Fibroblast of lung (primary cell): ENCODE data around the gene WNK1. TPM values are rescaled to one million over a fixed set of nuclear protein-coding genes. Genes with fewer than 3 reads are reported as not detected.
A peak's percentile ranks its signal among the peaks of the same experiment; 100 is the strongest.

Experiments used
- DNase-seq, 2 donors: peaks; one replicate each; pipeline versions ENCODE4 v3.0.0 to v3.0.0-alpha.2; 2010; ENCODE audit warnings: low read depth in 2 of 2
- H2AFZ ChIP-seq: 2 replicates; pipeline ENCODE4 v1.5.1; 2012; ENCODE audit warnings: low read length, control low read depth, inconsistent platforms
- H3K27ac ChIP-seq: 2 replicates; pipeline ENCODE4 v1.5.1; 2011; ENCODE audit warnings: low read length, control low read depth; ENCODE audit not compliant: insufficient read depth
- H3K27me3 ChIP-seq: 2 replicates; pipeline ENCODE4 v1.5.1; 2011; ENCODE audit warnings: mild to moderate bottlenecking, low read length; ENCODE audit not compliant: control insufficient read depth, insufficient read depth
- H3K36me3 ChIP-seq: 2 replicates; pipeline ENCODE4 v1.5.1; 2011; ENCODE audit warnings: low read length; ENCODE audit not compliant: control insufficient read depth, insufficient read depth
- H3K4me1 ChIP-seq: 2 replicates; pipeline ENCODE4 v1.5.1; 2011; ENCODE audit warnings: low read length; ENCODE audit not compliant: control insufficient read depth, insufficient read depth; ENCODE audit errors: extremely low read depth
- H3K4me2 ChIP-seq: 2 replicates; pipeline ENCODE4 v1.5.1; 2011; ENCODE audit warnings: low read length, control low read depth; ENCODE audit not compliant: insufficient read depth; ENCODE audit errors: extremely low read depth
- H3K4me3 ChIP-seq, 4 experiments: fragments of 200-600 bp in 1 of 4; sonication (generic) in 1 of 4; replicated peaks in 1 of 4; 2 replicates each; pipeline ENCODE4 v1.5.1; 2011 to 2016; ENCODE audit warnings: low read length in 4 of 4, low read depth in 3 of 4, mild to moderate bottlenecking in 3 of 4, control low read depth in 2 of 4, inconsistent platforms in 1 of 4, mixed read lengths in 1 of 4; ENCODE audit not compliant: insufficient read depth in 1 of 4; ENCODE audit errors: control extremely low read depth in 1 of 4
- H3K79me2 ChIP-seq: 2 replicates; pipeline ENCODE4 v1.5.1; 2012; ENCODE audit warnings: mild to moderate bottlenecking, low read length, inconsistent platforms; ENCODE audit not compliant: control insufficient read depth, insufficient read depth
- H3K9ac ChIP-seq: 2 replicates; pipeline ENCODE4 v1.5.1; 2011; ENCODE audit warnings: mild to moderate bottlenecking, low read length, control low read depth; ENCODE audit not compliant: insufficient read depth
- H3K9me3 ChIP-seq: 2 replicates; pipeline ENCODE4 v1.5.1; 2012; ENCODE audit warnings: low read depth, low read length; ENCODE audit not compliant: control insufficient read depth, insufficient read depth
- H4K20me1 ChIP-seq: 2 replicates; pipeline ENCODE4 v1.5.1; 2011; ENCODE audit warnings: low read length; ENCODE audit not compliant: control insufficient read depth, insufficient read depth; ENCODE audit errors: extremely low read depth
- CTCF ChIP-seq, 2 donors: IDR thresholded peaks in 1 of 2; conservative IDR thresholded peaks in 1 of 2; 1 replicate in 1 of 2; 2 replicates in 1 of 2; pipeline ENCODE4 v1.5.1; 2011 to 2012; ENCODE audit warnings: low read length in 2 of 2, control low read depth in 1 of 2, inconsistent platforms in 1 of 2, low read depth in 1 of 2, mild to moderate bottlenecking in 1 of 2
- EZH2 ChIP-seq: IDR thresholded peaks from 2 replicates; pipeline ENCODE4 v1.5.1; 2012; ENCODE audit warnings: low read length, control low read depth, mild to moderate bottlenecking; ENCODE audit errors: missing control alignments
- polyA plus RNA-seq, 2 donors: library from polyadenylated mRNA; depleted of rRNA in 1 of 2; stranded (reverse) in 1 of 2; unstranded in 1 of 2; fragments of >200 nt; gene quantifications; 2 replicates each; pipeline ENCODE4 v1.2.1, GENCODE V29; 2011 to 2012; ENCODE audit warnings: missing spikeins in 1 of 2
- total RNA-seq: library from RNA; depleted of rRNA; stranded (reverse); fragments of >200 nt; gene quantifications from 2 replicates; pipeline ENCODE4 v1.2.1, GENCODE V29; 2014

The WNK1 gene
- total and polyA plus RNA-seq, 2 donors (not counting 1 experiment from before 2014, with no cell fraction given), result 38.5 to 130 TPM

- no peaks in the 10 kb centered on the region for H3K27me3 ChIP-seq
- peak overlapping the region; percentile 73 to 94 (median 86) for H3K4me3 ChIP-seq
- peaks cover 2% of the 10 kb centered on the region for H4K20me1 ChIP-seq
- H3K9ac ChIP-seq, result peak overlapping the region; percentile 84
- peaks cover 5% of the 10 kb centered on the region for H3K4me1 ChIP-seq
- peak overlapping the region; percentile 95 for H3K4me2 ChIP-seq
- H3K27ac ChIP-seq, result peak overlapping the region; percentile 73
- H2AFZ ChIP-seq, result peak overlapping the region; percentile 49
- no peaks in the 10 kb centered on the region for H3K9me3 ChIP-seq
- peaks cover 51% of the 10 kb centered on the region for H3K79me2 ChIP-seq
- H3K36me3 ChIP-seq, result no peaks in the 10 kb centered on the region
- DNase-seq, result peak; percentile 42 to 48
- no peak for TF ChIP-seq EZH2
- TF ChIP-seq CTCF (conservative IDR thresholded peaks at IDR 0.05 in 1 of 2, IDR thresholded peaks at IDR 0.05 in 1 of 2; ENCODE audit: low read depth in 1 of 2, low read length in 2 of 2), result no peak
These were observed 574 bp downstream of the WNK1 start for GRCh38 chr12:752695-753610.

- no peak for TF ChIP-seq CTCF (conservative IDR thresholded peaks at IDR 0.05 in 1 of 2, IDR thresholded peaks at IDR 0.05 in 1 of 2; ENCODE audit: low read depth in 1 of 2, low read length in 2 of 2)
- no peak for TF ChIP-seq EZH2
- Histone ChIP-seq H4K20me1 (peaks cover 2% of the 10 kb centered on the region), H3K9me3 (no peaks in the 10 kb centered on the region), H3K4me1 (peaks cover 5% of the 10 kb centered on the region), H3K27me3 (no peaks in the 10 kb centered on the region), H3K4me3 (peak overlapping the region; percentile 73 to 94 (median 86)), H3K4me2 (peak overlapping the region; percentile 95), H2AFZ (no peak overlapping the region), H3K27ac (peak overlapping the region; percentile 73), H3K36me3 (no peaks in the 10 kb centered on the region), H3K9ac (peak overlapping the region; percentile 84), H3K79me2 (peaks cover 59% of the 10 kb centered on the region)
- peak; percentile 16 to 21 for DNase-seq
These were observed 1.5 kb downstream of the WNK1 start for GRCh38 chr12:753611-754472.

GRCh38 chr12:754473-754820 lies 2.1 kb downstream of the WNK1 start:
- H3K27ac ChIP-seq, result peak overlapping the region; percentile 73
- peak; percentile 15 to 28 for DNase-seq
- H3K4me3 ChIP-seq, result peak overlapping the region; percentile 73 to 94 (median 86)
- TF ChIP-seq CTCF (conservative IDR thresholded peaks at IDR 0.05 in 1 of 2, IDR thresholded peaks at IDR 0.05 in 1 of 2; ENCODE audit: low read depth in 1 of 2, low read length in 2 of 2), result no peak
- no peak for TF ChIP-seq EZH2
- peaks cover 2% of the 10 kb centered on the region for H4K20me1 ChIP-seq
- no peaks in the 10 kb centered on the region for H3K36me3 ChIP-seq
- peaks cover 62% of the 10 kb centered on the region for H3K79me2 ChIP-seq
- H3K4me2 ChIP-seq, result peak overlapping the region; percentile 95
- H3K9ac ChIP-seq, result no peak overlapping the region
- peaks cover 5% of the 10 kb centered on the region for H3K4me1 ChIP-seq
- H3K27me3 ChIP-seq, result no peaks in the 10 kb centered on the region
- no peak overlapping the region for H2AFZ ChIP-seq
- H3K9me3 ChIP-seq, result no peaks in the 10 kb centered on the region
